Measurements from ENCODE around the gene PIK3R6.

Gene PIK3R6

GRCh38 chr17:8792646-8793045 is 74.8 kb downstream of the PIK3R6 start:
- Histone ChIP-seq H3K27ac (no peak overlapping the region), H3K4me3 (no peak overlapping the region)
- no peak for TF ChIP-seq CTCF (IDR thresholded peaks at IDR 0.05)
- DNase-seq (ENCODE audit: low spot score): no peak

GRCh38 chr17:8791910-8792270 is 75.6 kb downstream of the PIK3R6 start:
- DNase-seq (ENCODE audit: low spot score): no peak
- no peak overlapping the region for H3K27ac ChIP-seq
- no peak for TF ChIP-seq CTCF (IDR thresholded peaks at IDR 0.05)
- no peak overlapping the region for H3K4me3 ChIP-seq

- no peak for DNase-seq (ENCODE audit: low spot score)
- TF ChIP-seq CTCF (IDR thresholded peaks at IDR 0.05): no peak
- Histone ChIP-seq H3K27ac (no peak overlapping the region), H3K4me3 (no peak overlapping the region)
Observed at GRCh38 chr17:8791248-8791909, 76.1 kb downstream of the PIK3R6 start.

GRCh38 chr17:8789743-8790142 is 77.7 kb downstream of the PIK3R6 start:
- no peak for TF ChIP-seq CTCF (IDR thresholded peaks at IDR 0.05)
- peak; percentile 43 for DNase-seq (ENCODE audit: low spot score)
- Histone ChIP-seq H3K27ac (no peak overlapping the region), H3K4me3 (no peak overlapping the region)

- TF ChIP-seq CTCF (IDR thresholded peaks at IDR 0.05): no peak
- no peak overlapping the region for H3K4me3 ChIP-seq
- H3K27ac ChIP-seq: no peak overlapping the region
- no peak for DNase-seq (ENCODE audit: low spot score)
Observed at GRCh38 chr17:8788998-8789397, 78.5 kb downstream of the PIK3R6 start.

GRCh38 chr17:8785547-8786413 is 81.7 kb downstream of the PIK3R6 start:
- peak overlapping the region in 1 of 2 donors; percentile 40 for H3K27ac ChIP-seq
- peak overlapping the region; percentile 19 for H3K4me3 ChIP-seq
- peak; percentile 78 for TF ChIP-seq CTCF (IDR thresholded peaks at IDR 0.05)
- DNase-seq (ENCODE audit: low spot score): peak; percentile 88

- H3K27ac ChIP-seq: no peak overlapping the region
- H3K4me3 ChIP-seq: no peak overlapping the region
- no peak for DNase-seq (ENCODE audit: low spot score)
- TF ChIP-seq CTCF (IDR thresholded peaks at IDR 0.05): no peak
Observed at GRCh38 chr17:8782176-8782575, 85.3 kb downstream of the PIK3R6 start.

All from coronary artery (tissue), 2 donors.